CD4-positive, alpha-beta T cell (primary cell): ENCODE measurements around the gene PHTF2. TPM values are rescaled to one million over a fixed set of nuclear protein-coding genes. Genes with fewer than 3 reads are reported as not detected.

Experiments
- ATAC-seq: fragments of 200-7000 bp; cut with Tn5 transposase; one replicate; pipeline ENCODE4 v1.10.0; 2022; ENCODE audit warnings: mild to moderate bottlenecking; ENCODE audit not compliant: poor library complexity
- CTCF ChIA-PET: fragments of 350-600 bp; sonication (Branson Sonifier 250); formaldehyde crosslinking; loops from one replicate; lab custom pipeline; 2021; ENCODE audit warnings: antibody characterized with exemption, inconsistent platforms; lab: Charles Lee
- POLR2A ChIA-PET: fragments of 350-600 bp; sonication (Branson Sonifier 250); formaldehyde crosslinking; loops from one replicate; lab custom pipeline; 2021; ENCODE audit warnings: antibody characterized with exemption, inconsistent platforms; lab: Charles Lee
- DNase-seq, 14 experiments: peaks; one replicate each; pipeline ENCODE4 v3.0.0-alpha.2; 2013 to 2020; ENCODE audit warnings: mixed read lengths in 2 of 14
- H3K27ac ChIP-seq, 2 donors: one replicate each; pipeline versions ENCODE4 v1.5.1 to v1.7.0; 2013; ENCODE audit warnings: low read length in 2 of 2, low read depth in 1 of 2, mild to moderate bottlenecking in 1 of 2
- H3K27me3 ChIP-seq, 2 experiments: 1 replicate in 1 of 2; 2 replicates in 1 of 2; pipeline versions ENCODE4 v1.6.1 to v1.7.0; 2013; ENCODE audit warnings: low read length in 2 of 2, control low read depth in 1 of 2, mild to moderate bottlenecking in 1 of 2, moderate library complexity in 1 of 2; ENCODE audit not compliant: insufficient read depth in 2 of 2, control insufficient read depth in 1 of 2
- H3K36me3 ChIP-seq: one replicate; pipeline ENCODE4 v1.6.1; 2013; ENCODE audit warnings: low read length, control low read depth; ENCODE audit not compliant: insufficient read depth
- H3K4me1 ChIP-seq: one replicate; pipeline ENCODE4 v1.6.1; 2013; ENCODE audit warnings: low read length, control low read depth; ENCODE audit not compliant: insufficient read depth
- H3K4me3 ChIP-seq: one replicate; pipeline ENCODE4 v1.5.1; 2013; ENCODE audit warnings: mild to moderate bottlenecking, low read length, moderate library complexity
- H3K9me3 ChIP-seq, 2 experiments: 1 replicate in 1 of 2; 2 replicates in 1 of 2; pipeline versions ENCODE4 v1.6.1 to v1.7.0; 2013; ENCODE audit warnings: low read length in 2 of 2, mild to moderate bottlenecking in 2 of 2, control low read depth in 1 of 2, moderate library complexity in 1 of 2; ENCODE audit not compliant: control insufficient read depth in 1 of 2, insufficient read depth in 1 of 2
- H3K27ac Mint-ChIP-seq: one replicate; pipeline ENCODE4 v1.8.0; 2020; ENCODE audit warnings: mixed read lengths
- H3K27me3 Mint-ChIP-seq: one replicate; pipeline ENCODE4 v1.8.0; 2021; ENCODE audit warnings: mixed read lengths
- H3K36me3 Mint-ChIP-seq: one replicate; pipeline ENCODE4 v1.8.0; 2021; ENCODE audit warnings: low read depth, mixed read lengths
- H3K4me1 Mint-ChIP-seq: one replicate; pipeline ENCODE4 v1.8.0; 2021; ENCODE audit warnings: low read depth, mixed read lengths
- H3K4me3 Mint-ChIP-seq: one replicate; pipeline ENCODE4 v1.8.0; 2020; ENCODE audit warnings: mild to moderate bottlenecking, mixed read lengths
- H3K9me3 Mint-ChIP-seq: one replicate; pipeline ENCODE4 v1.8.0; 2020; ENCODE audit warnings: mixed read lengths
- intact Hi-C, 2 experiments: fragments of 100-400 bp; cut with DNase I in 1 of 2; cut with micrococcal nuclease in 1 of 2; formaldehyde crosslinking; loops; one replicate each; pipeline versions ENCODE4 v1.15.1 to v1.9.0; 2023 to 2025; cut with DNase I, micrococcal nuclease
- total RNA-seq, 174 experiments: library from RNA in 2 of 174; stranded (reverse) in 2 of 174; gene quantifications; one replicate each; pipeline ENCODE4 v1.2.3 and lab custom pipeline; 2021 to 2026
- TF ChIP-seq, protein P1 (sequence below): fragments of 200-600 bp; IDR thresholded peaks from one replicate; pipeline ENCODE4 v1.8.0; 2022; ENCODE audit warnings: antibody characterized with exemption, mild to moderate bottlenecking

PHTF2 gene
- total RNA-seq, 2 experiments from 2014 or later = 22.6 to 23.5 TPM

DNA sequence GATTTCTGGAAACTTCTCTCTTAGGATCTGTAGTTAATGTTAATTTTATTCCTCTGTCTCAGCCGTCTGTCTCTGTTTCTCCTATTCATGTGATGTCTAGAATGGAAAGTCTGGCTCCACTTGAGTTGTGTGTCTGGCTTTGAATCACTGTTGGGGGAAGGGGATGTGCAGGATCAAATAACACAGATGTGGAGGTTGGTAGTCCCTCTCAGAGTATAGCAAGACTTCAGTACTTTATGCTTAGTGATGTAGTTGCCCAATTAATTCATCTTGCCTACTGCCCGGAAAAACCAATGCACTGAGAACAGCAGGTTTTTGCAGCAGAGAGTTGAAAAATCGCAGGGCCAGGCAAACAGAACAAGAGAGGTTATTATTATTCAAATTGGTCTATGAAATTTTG lies 79.2 kb downstream of the PHTF2 start:
- no peaks in the 10 kb centered on the region for H3K9me3 ChIP-seq
- POLR2A ChIA-PET = no interaction called here

GRCh38 chr7:77878500-77878899 lies 79.9 kb downstream of the PHTF2 start:
- ChIA-PET CTCF (no interaction called here), POLR2A (no interaction called here)

More for the DNA sequence above, 79.2 kb downstream of the PHTF2 start:
- DNase-seq (no peak), ATAC-seq (no peak)
- H3K4me1 ChIP-seq = no peaks in the 10 kb centered on the region
- H3K27ac ChIP-seq = no peak overlapping the region
- Mint-ChIP-seq H3K27me3 (no peaks in the 10 kb centered on the region), H3K27ac (no peak overlapping the region), H3K36me3 (peaks cover 33% of the 10 kb centered on the region), H3K4me3 (no peak overlapping the region), H3K9me3 (no peaks in the 10 kb centered on the region), H3K4me1 (peaks cover 39% of the 10 kb centered on the region)
- CTCF ChIA-PET = interaction anchor here (0.6 kb wide), 1 partner anchor 898 kb away, joined by 3 read pairs; no protein-coding TSS in a partner anchor
- no peak overlapping the region for H3K4me3 ChIP-seq
- no peaks in the 10 kb centered on the region for H3K27me3 ChIP-seq
- TF ChIP-seq, protein P1, sequence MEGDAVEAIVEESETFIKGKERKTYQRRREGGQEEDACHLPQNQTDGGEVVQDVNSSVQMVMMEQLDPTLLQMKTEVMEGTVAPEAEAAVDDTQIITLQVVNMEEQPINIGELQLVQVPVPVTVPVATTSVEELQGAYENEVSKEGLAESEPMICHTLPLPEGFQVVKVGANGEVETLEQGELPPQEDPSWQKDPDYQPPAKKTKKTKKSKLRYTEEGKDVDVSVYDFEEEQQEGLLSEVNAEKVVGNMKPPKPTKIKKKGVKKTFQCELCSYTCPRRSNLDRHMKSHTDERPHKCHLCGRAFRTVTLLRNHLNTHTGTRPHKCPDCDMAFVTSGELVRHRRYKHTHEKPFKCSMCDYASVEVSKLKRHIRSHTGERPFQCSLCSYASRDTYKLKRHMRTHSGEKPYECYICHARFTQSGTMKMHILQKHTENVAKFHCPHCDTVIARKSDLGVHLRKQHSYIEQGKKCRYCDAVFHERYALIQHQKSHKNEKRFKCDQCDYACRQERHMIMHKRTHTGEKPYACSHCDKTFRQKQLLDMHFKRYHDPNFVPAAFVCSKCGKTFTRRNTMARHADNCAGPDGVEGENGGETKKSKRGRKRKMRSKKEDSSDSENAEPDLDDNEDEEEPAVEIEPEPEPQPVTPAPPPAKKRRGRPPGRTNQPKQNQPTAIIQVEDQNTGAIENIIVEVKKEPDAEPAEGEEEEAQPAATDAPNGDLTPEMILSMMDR = no peak
- peaks cover 5% of the 10 kb centered on the region for H3K36me3 ChIP-seq
- intact Hi-C loops = no loop called here

DNA sequence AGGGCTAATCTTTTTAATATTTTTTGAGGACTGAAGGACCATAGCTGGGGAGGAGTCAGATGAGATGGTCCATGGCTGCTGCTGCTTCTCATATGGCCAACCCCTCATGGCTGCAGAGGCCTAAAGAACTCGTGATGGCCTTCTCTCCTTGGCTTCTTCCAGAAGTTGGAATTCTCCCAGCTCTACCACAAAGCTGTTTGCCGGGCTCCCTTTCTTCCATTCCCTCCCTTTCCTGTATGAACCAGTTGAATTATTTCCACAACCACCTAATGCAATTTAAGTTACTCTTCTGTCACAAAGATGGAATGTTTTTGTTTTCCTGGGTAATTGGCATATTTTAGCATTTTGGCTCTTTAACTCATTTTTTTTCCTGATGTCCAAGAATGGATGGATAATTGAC lies 80.7 kb downstream of the PHTF2 start:
- H3K27ac ChIP-seq = no peak overlapping the region
- H3K27ac Mint-ChIP-seq = no peak overlapping the region
- no peaks in the 10 kb centered on the region for H3K9me3 Mint-ChIP-seq
- ATAC-seq (no peak), DNase-seq (no peak)
- peaks cover 34% of the 10 kb centered on the region for H3K4me1 Mint-ChIP-seq
- H3K9me3 ChIP-seq = no peaks in the 10 kb centered on the region
- peaks cover 5% of the 10 kb centered on the region for H3K36me3 ChIP-seq
- no peaks in the 10 kb centered on the region for H3K27me3 ChIP-seq
- H3K4me3 Mint-ChIP-seq = no peak overlapping the region
- ChIA-PET CTCF (no interaction called here), POLR2A (no interaction called here)
- TF ChIP-seq, protein P1 = no peak
- H3K4me1 ChIP-seq = no peaks in the 10 kb centered on the region
- intact Hi-C loops = no loop called here
- peaks cover 33% of the 10 kb centered on the region for H3K36me3 Mint-ChIP-seq
- H3K27me3 Mint-ChIP-seq = no peaks in the 10 kb centered on the region
- H3K4me3 ChIP-seq = no peak overlapping the region

More at GRCh38 chr7:77878500-77878899, 79.9 kb downstream of the PHTF2 start:
- Mint-ChIP-seq H3K4me3 (no peak overlapping the region), H3K27me3 (no peaks in the 10 kb centered on the region), H3K4me1 (peaks cover 37% of the 10 kb centered on the region), H3K9me3 (no peaks in the 10 kb centered on the region), H3K27ac (no peak overlapping the region), H3K36me3 (peaks cover 33% of the 10 kb centered on the region)
- no peaks in the 10 kb centered on the region for H3K4me1 ChIP-seq
- intact Hi-C loops = no loop called here
- no peak overlapping the region for H3K27ac ChIP-seq
- DNase-seq (no peak), ATAC-seq (no peak)
- peaks cover 5% of the 10 kb centered on the region for H3K36me3 ChIP-seq
- H3K27me3 ChIP-seq = no peaks in the 10 kb centered on the region
- no peaks in the 10 kb centered on the region for H3K9me3 ChIP-seq
- H3K4me3 ChIP-seq = no peak overlapping the region
- TF ChIP-seq, protein P1 = no peak
